HEK293 (cell line): ENCODE results near the gene FAM234A.

ENCODE experiments used
- CTCF ChIA-PET: fragments of 350-600 bp; formaldehyde crosslinking; extraction: SDS; loops from one replicate; lab custom pipeline; 2021; ENCODE audit warnings: antibody characterized with exemption; lab: Yijun Ruan, JAX
- POLR2A ChIA-PET: fragments of 300-600 bp; formaldehyde crosslinking; extraction: SDS; loops from one replicate; lab custom pipeline; 2020; ENCODE audit warnings: antibody characterized with exemption, inconsistent platforms; lab: Yijun Ruan, JAX
- H3K27ac ChIP-seq: fragments of 200-500 bp; sonication (Bioruptor generic); 2 replicates; pipeline ENCODE4 v1.5.1; 2014; ENCODE audit warnings: low read depth, low read length, control low read depth, inconsistent platforms; ENCODE audit errors: extremely low read depth
- H3K36me3 ChIP-seq, 2 experiments: fragments of 200-500 bp in 1 of 2; sonication (Bioruptor generic) in 1 of 2; 1 replicate in 1 of 2; 2 replicates in 1 of 2; pipeline ENCODE4 v1.5.1; 2014 to 2017; ENCODE audit warnings: inconsistent platforms in 2 of 2, low read length in 2 of 2; ENCODE audit not compliant: control insufficient read depth in 2 of 2, insufficient read depth in 1 of 2
- H3K4me1 ChIP-seq: fragments of 200-500 bp; sonication (Bioruptor generic); 2 replicates; pipeline ENCODE4 v1.5.1; 2014; ENCODE audit warnings: mild to moderate bottlenecking, low read length, inconsistent platforms; ENCODE audit not compliant: control insufficient read depth, insufficient read depth
- H3K4me3 ChIP-seq: 2 replicates; pipeline ENCODE4 v1.5.1; 2011; ENCODE audit warnings: low read depth, mild to moderate bottlenecking, control low read depth, low read length, moderate library complexity
- H3K9me3 ChIP-seq: fragments of 200-500 bp; sonication (Bioruptor generic); 2 replicates; pipeline ENCODE4 v1.5.1; 2014; ENCODE audit warnings: low read depth, low read length, inconsistent platforms; ENCODE audit not compliant: control insufficient read depth, insufficient read depth
- BCL11B ChIP-seq: fragments of 450-650 bp; formaldehyde crosslinking; IDR thresholded peaks from 2 replicates; pipeline ENCODE4 v1.5.1; 2016; ENCODE audit warnings: low read depth, missing biosample characterization, missing genetic modification characterization
- EGR2 ChIP-seq: fragments of 450-650 bp; formaldehyde crosslinking; IDR thresholded peaks from 2 replicates; pipeline ENCODE4 v1.5.1; 2016; ENCODE audit warnings: low read depth, missing biosample characterization, missing genetic modification characterization
- KLF7 ChIP-seq: fragments of 450-650 bp; formaldehyde crosslinking; IDR thresholded peaks from 2 replicates; pipeline ENCODE4 v1.5.1; 2016; ENCODE audit warnings: missing biosample characterization, missing genetic modification characterization, borderline replicate concordance
- SCRT1 ChIP-seq: fragments of 450-650 bp; formaldehyde crosslinking; IDR thresholded peaks from 2 replicates; pipeline ENCODE4 v1.5.1; 2016; ENCODE audit warnings: missing biosample characterization, missing genetic modification characterization, borderline replicate concordance
- SCRT2 ChIP-seq: fragments of 450-650 bp; formaldehyde crosslinking; IDR thresholded peaks from 2 replicates; pipeline ENCODE4 v1.5.1; 2016; ENCODE audit warnings: missing biosample characterization, missing genetic modification characterization
- ZNF169 ChIP-seq: fragments of 450-650 bp; formaldehyde crosslinking; IDR thresholded peaks from 2 replicates; pipeline ENCODE4 v1.5.1; 2016; ENCODE audit warnings: missing biosample characterization, missing genetic modification characterization
- ZNF266 ChIP-seq: fragments of 450-650 bp; formaldehyde crosslinking; IDR thresholded peaks from 2 replicates; pipeline ENCODE4 v1.5.1; 2016; ENCODE audit warnings: missing biosample characterization, missing genetic modification characterization, low read depth
- ZNF37A ChIP-seq: fragments of 450-650 bp; IDR thresholded peaks from 2 replicates; pipeline ENCODE4 v1.5.1; 2018; ENCODE audit warnings: missing biosample characterization, missing genetic modification characterization
- ZNF501 ChIP-seq: fragments of 450-650 bp; formaldehyde crosslinking; IDR thresholded peaks from 2 replicates; pipeline ENCODE4 v1.5.1; 2016; ENCODE audit warnings: missing biosample characterization, missing genetic modification characterization
- ZNF558 ChIP-seq: fragments of 450-650 bp; formaldehyde crosslinking; IDR thresholded peaks from 2 replicates; pipeline ENCODE4 v1.5.1; 2016; ENCODE audit warnings: missing biosample characterization, missing genetic modification characterization
- ZNF664 ChIP-seq: fragments of 450-650 bp; formaldehyde crosslinking; IDR thresholded peaks from 2 replicates; pipeline ENCODE4 v1.5.1; 2016; ENCODE audit warnings: missing biosample characterization, missing genetic modification characterization
- ZNF768 ChIP-seq: fragments of 450-650 bp; formaldehyde crosslinking; IDR thresholded peaks from 2 replicates; pipeline ENCODE4 v1.5.1; 2018; ENCODE audit warnings: missing biosample characterization, mild to moderate bottlenecking, missing genetic modification characterization
- ZNF777 ChIP-seq: fragments of 450-650 bp; formaldehyde crosslinking; IDR thresholded peaks from 2 replicates; pipeline ENCODE4 v1.5.1; 2017; ENCODE audit warnings: missing biosample characterization, missing genetic modification characterization, borderline replicate concordance
- TF ChIP-seq, protein P1 (sequence below): fragments of 450-650 bp; formaldehyde crosslinking; IDR thresholded peaks from 2 replicates; pipeline ENCODE4 v1.5.1; 2016; ENCODE audit warnings: missing biosample characterization, missing genetic modification characterization
- TF ChIP-seq, protein P2 (sequence below): fragments of 450-650 bp; formaldehyde crosslinking; IDR thresholded peaks from 2 replicates; pipeline ENCODE4 v1.5.1; 2016; ENCODE audit warnings: missing biosample characterization, missing genetic modification characterization
- TF ChIP-seq, protein P3 (sequence below): fragments of 450-650 bp; formaldehyde crosslinking; IDR thresholded peaks from 2 replicates; pipeline ENCODE4 v1.5.1; 2017; ENCODE audit warnings: missing biosample characterization, missing genetic modification characterization
- TF ChIP-seq, protein P4 (sequence below): fragments of 450-650 bp; formaldehyde crosslinking; IDR thresholded peaks from 2 replicates; pipeline ENCODE4 v1.5.1; 2017; ENCODE audit warnings: missing biosample characterization, missing genetic modification characterization

Gene FAM234A

DNA sequence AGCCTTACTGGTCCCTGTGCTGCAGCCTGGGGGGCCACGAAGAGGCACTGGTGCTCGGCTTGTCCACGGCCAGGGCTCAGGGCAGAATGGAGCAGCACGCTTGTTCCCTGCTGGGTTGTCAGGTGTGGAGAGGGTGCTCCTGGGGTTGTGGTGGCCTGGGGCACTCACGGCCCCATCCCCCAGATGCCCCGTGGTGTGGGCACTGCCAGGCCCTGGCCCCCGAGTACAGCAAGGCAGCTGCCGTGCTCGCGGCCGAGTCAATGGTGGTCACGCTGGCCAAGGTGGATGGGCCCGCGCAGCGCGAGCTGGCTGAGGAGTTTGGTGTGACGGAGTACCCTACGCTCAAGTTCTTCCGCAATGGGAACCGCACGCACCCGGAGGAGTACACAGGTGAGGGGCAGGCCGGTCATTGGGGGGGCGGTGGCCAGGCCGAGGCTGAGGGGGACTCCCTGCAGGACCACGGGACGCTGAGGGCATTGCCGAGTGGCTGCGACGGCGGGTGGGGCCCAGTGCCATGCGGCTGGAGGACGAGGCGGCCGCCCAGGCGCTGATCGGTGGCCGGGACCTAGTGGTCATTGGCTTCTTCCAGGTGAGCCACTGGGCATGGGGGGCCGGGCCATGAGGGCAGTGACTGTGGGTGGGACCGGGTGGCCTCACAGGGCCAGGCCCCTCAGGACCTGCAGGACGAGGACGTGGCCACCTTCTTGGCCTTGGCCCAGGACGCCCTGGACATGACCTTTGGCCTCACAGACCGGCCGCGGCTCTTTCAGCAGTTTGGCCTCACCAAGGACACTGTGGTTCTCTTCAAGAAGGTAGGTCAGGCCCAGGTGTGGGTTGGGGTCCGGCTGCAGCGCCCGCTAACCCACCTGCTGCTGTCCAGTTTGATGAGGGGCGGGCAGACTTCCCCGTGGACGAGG is 49.8 kb downstream of the FAM234A start (continued):
- TF ChIP-seq, protein P1, sequence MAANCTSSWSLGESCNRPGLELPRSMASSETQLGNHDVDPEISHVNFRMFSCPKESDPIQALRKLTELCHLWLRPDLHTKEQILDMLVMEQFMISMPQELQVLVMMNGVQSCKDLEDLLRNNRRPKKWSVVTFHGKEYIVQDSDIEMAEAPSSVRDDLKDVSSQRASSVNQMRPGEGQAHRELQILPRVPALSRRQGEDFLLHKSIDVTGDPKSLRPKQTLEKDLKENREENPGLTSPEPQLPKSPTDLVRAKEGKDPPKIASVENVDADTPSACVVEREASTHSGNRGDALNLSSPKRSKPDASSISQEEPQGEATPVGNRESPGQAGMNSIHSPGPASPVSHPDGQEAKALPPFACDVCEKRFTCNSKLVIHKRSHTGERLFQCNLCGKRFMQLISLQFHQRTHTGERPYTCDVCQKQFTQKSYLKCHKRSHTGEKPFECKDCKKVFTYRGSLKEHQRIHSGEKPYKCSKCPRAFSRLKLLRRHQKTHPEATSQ (tag by site-specific recombination), result no peak
- TF ChIP-seq, protein P2, sequence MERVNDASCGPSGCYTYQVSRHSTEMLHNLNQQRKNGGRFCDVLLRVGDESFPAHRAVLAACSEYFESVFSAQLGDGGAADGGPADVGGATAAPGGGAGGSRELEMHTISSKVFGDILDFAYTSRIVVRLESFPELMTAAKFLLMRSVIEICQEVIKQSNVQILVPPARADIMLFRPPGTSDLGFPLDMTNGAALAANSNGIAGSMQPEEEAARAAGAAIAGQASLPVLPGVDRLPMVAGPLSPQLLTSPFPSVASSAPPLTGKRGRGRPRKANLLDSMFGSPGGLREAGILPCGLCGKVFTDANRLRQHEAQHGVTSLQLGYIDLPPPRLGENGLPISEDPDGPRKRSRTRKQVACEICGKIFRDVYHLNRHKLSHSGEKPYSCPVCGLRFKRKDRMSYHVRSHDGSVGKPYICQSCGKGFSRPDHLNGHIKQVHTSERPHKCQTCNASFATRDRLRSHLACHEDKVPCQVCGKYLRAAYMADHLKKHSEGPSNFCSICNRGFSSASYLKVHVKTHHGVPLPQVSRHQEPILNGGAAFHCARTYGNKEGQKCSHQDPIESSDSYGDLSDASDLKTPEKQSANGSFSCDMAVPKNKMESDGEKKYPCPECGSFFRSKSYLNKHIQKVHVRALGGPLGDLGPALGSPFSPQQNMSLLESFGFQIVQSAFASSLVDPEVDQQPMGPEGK (tag by site-specific recombination), result 0 out of 2 replicates have a peak, but pooled peaks have one; percentile 16
- no peak for TF ChIP-seq ZNF768 (tag by site-specific recombination)

DNA sequence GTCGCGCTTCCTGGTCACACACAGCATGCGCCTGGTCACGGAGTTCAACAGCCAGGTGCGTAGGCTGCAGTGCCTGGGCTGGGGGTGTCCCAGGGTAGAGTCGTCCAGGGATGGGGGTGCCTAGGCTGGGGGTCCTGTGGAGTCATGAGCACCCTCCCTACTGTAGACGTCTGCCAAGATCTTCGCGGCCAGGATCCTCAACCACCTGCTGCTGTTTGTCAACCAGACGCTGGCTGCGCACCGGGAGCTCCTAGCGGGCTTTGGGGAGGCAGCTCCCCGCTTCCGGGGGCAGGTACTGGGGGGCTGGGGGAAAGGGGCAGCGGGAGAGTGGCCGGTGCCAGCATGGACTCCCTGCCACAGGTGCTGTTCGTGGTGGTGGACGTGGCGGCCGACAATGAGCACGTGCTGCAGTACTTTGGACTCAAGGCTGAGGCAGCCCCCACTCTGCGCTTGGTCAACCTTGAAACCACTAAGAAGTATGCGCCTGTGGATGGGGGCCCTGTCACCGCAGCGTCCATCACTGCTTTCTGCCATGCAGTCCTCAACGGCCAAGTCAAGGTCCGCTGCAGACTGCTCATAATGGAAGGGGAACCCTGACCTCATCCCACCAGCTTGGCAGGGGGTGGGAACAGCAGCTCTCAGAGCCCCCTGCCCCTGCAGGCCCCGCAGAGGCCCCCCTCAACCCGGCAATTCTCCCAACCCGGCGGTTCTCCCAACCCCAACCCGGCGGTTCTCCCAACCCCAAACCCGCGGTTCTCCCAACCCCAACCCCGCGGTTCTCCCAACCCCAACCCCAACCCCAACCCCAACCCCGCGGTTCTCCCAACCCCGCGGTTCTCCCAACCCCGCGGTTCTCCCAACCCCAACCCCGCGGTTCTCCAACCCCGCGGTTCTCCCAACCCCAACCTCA is 50.8 kb downstream of the FAM234A start:
- no peaks in the 10 kb centered on the region for H3K9me3 ChIP-seq
- ChIA-PET CTCF (no interaction called here), POLR2A (interaction anchor here (0.6 kb wide), 1 partner anchor 173 kb away, joined by 4 read pairs; no protein-coding TSS in a partner anchor)
- peak; percentile 52; the same call in 1 of the 2 replicates for TF ChIP-seq SCRT1 (tag by site-specific recombination)
- TF ChIP-seq, protein P3, sequence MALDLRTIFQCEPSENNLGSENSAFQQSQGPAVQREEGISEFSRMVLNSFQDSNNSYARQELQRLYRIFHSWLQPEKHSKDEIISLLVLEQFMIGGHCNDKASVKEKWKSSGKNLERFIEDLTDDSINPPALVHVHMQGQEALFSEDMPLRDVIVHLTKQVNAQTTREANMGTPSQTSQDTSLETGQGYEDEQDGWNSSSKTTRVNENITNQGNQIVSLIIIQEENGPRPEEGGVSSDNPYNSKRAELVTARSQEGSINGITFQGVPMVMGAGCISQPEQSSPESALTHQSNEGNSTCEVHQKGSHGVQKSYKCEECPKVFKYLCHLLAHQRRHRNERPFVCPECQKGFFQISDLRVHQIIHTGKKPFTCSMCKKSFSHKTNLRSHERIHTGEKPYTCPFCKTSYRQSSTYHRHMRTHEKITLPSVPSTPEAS (tag by site-specific recombination), result no peak
- TF ChIP-seq ZNF777 (tag by site-specific recombination), result no peak
- TF ChIP-seq ZNF266 (tag by site-specific recombination), result no peak
- TF ChIP-seq ZNF169 (tag by site-specific recombination), result no peak
- no peak for TF ChIP-seq EGR2 (tag by site-specific recombination)
- TF ChIP-seq SCRT2 (tag by site-specific recombination), result peak; percentile 35; the same call in 1 of the 2 replicates
- TF ChIP-seq ZNF664 (tag by site-specific recombination), result no peak
- no peak for TF ChIP-seq ZNF37A
- TF ChIP-seq ZNF501 (tag by site-specific recombination), result no peak
- TF ChIP-seq ZNF558 (tag by site-specific recombination), result no peak
- no peak for TF ChIP-seq KLF7 (tag by site-specific recombination)
- TF ChIP-seq BCL11B (tag by site-specific recombination), result peak; percentile 27; the same call in 1 of the 2 replicates
- TF ChIP-seq, protein P4, sequence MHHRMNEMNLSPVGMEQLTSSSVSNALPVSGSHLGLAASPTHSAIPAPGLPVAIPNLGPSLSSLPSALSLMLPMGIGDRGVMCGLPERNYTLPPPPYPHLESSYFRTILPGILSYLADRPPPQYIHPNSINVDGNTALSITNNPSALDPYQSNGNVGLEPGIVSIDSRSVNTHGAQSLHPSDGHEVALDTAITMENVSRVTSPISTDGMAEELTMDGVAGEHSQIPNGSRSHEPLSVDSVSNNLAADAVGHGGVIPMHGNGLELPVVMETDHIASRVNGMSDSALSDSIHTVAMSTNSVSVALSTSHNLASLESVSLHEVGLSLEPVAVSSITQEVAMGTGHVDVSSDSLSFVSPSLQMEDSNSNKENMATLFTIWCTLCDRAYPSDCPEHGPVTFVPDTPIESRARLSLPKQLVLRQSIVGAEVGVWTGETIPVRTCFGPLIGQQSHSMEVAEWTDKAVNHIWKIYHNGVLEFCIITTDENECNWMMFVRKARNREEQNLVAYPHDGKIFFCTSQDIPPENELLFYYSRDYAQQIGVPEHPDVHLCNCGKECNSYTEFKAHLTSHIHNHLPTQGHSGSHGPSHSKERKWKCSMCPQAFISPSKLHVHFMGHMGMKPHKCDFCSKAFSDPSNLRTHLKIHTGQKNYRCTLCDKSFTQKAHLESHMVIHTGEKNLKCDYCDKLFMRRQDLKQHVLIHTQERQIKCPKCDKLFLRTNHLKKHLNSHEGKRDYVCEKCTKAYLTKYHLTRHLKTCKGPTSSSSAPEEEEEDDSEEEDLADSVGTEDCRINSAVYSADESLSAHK, result peak; percentile 70; the same call in 1 of the 2 replicates
- no peaks in the 10 kb centered on the region for H3K4me1 ChIP-seq
- H3K36me3 ChIP-seq, result peaks cover 0 to 46% of the 10 kb centered on the region in 2 experiments; a peak in 2 of 3 replicates
- no peak overlapping the region for H3K4me3 ChIP-seq
- H3K27ac ChIP-seq, result no peak overlapping the region
